SU-DHL-6 (cell line): ENCODE results near the gene CNTNAP5.

Experiments
- CTCF ChIP-seq: fragments of 200-600 bp; sonication (generic); IDR thresholded peaks from one replicate; pipeline ENCODE4 v1.5.1; 2017; ENCODE audit warnings: antibody characterized with exemption, mild to moderate bottlenecking, low read length, moderate library complexity; ENCODE audit not compliant: insufficient read depth, poor library complexity, severe bottlenecking
- EZH2phosphoT487 ChIP-seq: fragments of 200-600 bp; sonication (generic), shearing (Covaris generic); conservative IDR thresholded peaks from 2 replicates; pipeline ENCODE4 v1.6.1; 2018; ENCODE audit warnings: mild to moderate bottlenecking, antibody characterized with exemption, low read length, moderate library complexity, mixed read lengths

GRCh38 chr2:124347209-124347608 lies 322.1 kb downstream of the CNTNAP5 start:
- TF ChIP-seq CTCF = no peak
- TF ChIP-seq EZH2phosphoT487 = no peak
